ENCODE data around the gene RAVER2. TPM values are rescaled to one million over a fixed set of nuclear protein-coding genes. Genes with fewer than 3 reads are reported as not detected.

Gene RAVER2
- polyA plus RNA-seq, 2 of the 4 experiments (the other 2 are of a cell fraction) = 6.2 to 17.2 TPM

- Histone ChIP-seq H3K4me1 (peaks cover 19% of the 10 kb centered on the region), H3K4me3 (no peak overlapping the region), H3K9me3 (no peaks in the 10 kb centered on the region), H3K4me2 (no peak overlapping the region), H3K27ac (no peak overlapping the region)
- ATAC-seq = no peak
- TF ChIP-seq FOSB (CRISPR knock-in tag; IDR thresholded peaks at IDR 0.05) = no peak
- no peak for TF ChIP-seq MAZ (IDR thresholded peaks at IDR 0.05; ENCODE audit: borderline replicate concordance, low read depth, low read length)
- TF ChIP-seq ZC3H11A (IDR thresholded peaks at IDR 0.05) = no peak
- TF ChIP-seq MAFK (IDR thresholded peaks at IDR 0.05; ENCODE audit: partially characterized antibody) = no peak
- TF ChIP-seq PBX3 (IDR thresholded peaks at IDR 0.05) = no peak
- TF ChIP-seq CHD4 (IDR thresholded peaks at IDR 0.05; ENCODE audit: borderline replicate concordance) = no peak
- no peak for TF ChIP-seq RFX5 (IDR thresholded peaks at IDR 0.05)
- TF ChIP-seq TFCP2L1 (CRISPR knock-in tag; IDR thresholded peaks at IDR 0.05) = no peak
- 92% methylated on average over 12 of the region's 13 CpGs for WGBS (ENCODE audit: missing lambda C conversion rate)
- FAIRE-seq = no peak
- ChIA-PET POLR2A (no interaction called here), CTCF (interaction anchor here (0.6 to 1.5 kb wide), 5 partner anchors 15 to 124 kb away, joined by 3 to 5 read pairs (median 3); no protein-coding TSS in a partner anchor)
- DNase-seq (ENCODE audit: low read depth in 1 of 2, low spot score in 1 of 2) = no peak
These were observed 101.1 kb downstream of the RAVER2 start for GRCh38 chr1:64845831-64846425.

GRCh38 chr1:64846573-64847430 lies 101.9 kb downstream of the RAVER2 start:
- FAIRE-seq (no peak), DNase-seq (ENCODE audit: low read depth in 1 of 2, low spot score in 1 of 2) (no peak), ATAC-seq (no peak; a peak in 1 of 6 replicates)
- Histone ChIP-seq H3K9me3 (no peaks in the 10 kb centered on the region), H3K4me2 (no peak overlapping the region), H3K4me3 (no peak overlapping the region), H3K4me1 (peaks cover 15% of the 10 kb centered on the region), H3K27ac (no peak overlapping the region)
- 96% methylated on average over 9 of the region's 10 CpGs for WGBS (ENCODE audit: missing lambda C conversion rate)
- TF ChIP-seq PHF8 (IDR thresholded peaks at IDR 0.05; ENCODE audit: borderline replicate concordance, low read depth) (no peak), SREBF2 (IDR thresholded peaks at IDR 0.05) (no peak), ZC3H11A (IDR thresholded peaks at IDR 0.05) (no peak), ZFP36 (IDR thresholded peaks at IDR 0.05; ENCODE audit: borderline replicate concordance, partially characterized antibody) (no peak), USF2 (IDR thresholded peaks at IDR 0.05) (no peak), CEBPB (IDR thresholded peaks at IDR 0.05) (no peak), MAX (IDR thresholded peaks at IDR 0.05) (no peak), BCL3 (IDR thresholded peaks at IDR 0.05) (no peak), CHD2 (IDR thresholded peaks at IDR 0.05; ENCODE audit: low read length, partially characterized antibody) (no peak), RFX5 (IDR thresholded peaks at IDR 0.05) (no peak), MAZ (IDR thresholded peaks at IDR 0.05; ENCODE audit: borderline replicate concordance, low read depth, low read length) (no peak), E2F6 (IDR thresholded peaks at IDR 0.05; ENCODE audit: borderline replicate concordance, low read depth) (no peak), REST (IDR thresholded peaks at IDR 0.05) (no peak), HEYL (CRISPR knock-in tag; IDR thresholded peaks at IDR 0.05) (no peak), MYC (IDR thresholded peaks at IDR 0.05; ENCODE audit: borderline replicate concordance, low read length) (no peak), EHF (CRISPR knock-in tag; IDR thresholded peaks at IDR 0.05) (no peak), ESRRA (IDR thresholded peaks at IDR 0.05; ENCODE audit: borderline replicate concordance, low read length) (no peak)
- TF ChIP-seq, protein P1, sequence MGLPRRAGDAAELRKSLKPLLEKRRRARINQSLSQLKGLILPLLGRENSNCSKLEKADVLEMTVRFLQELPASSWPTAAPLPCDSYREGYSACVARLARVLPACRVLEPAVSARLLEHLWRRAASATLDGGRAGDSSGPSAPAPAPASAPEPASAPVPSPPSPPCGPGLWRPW (IDR thresholded peaks at IDR 0.05) = no peak
- ChIA-PET CTCF (interaction anchor here (1.4 kb wide), 1 partner anchor 14 kb away, joined by 3 read pairs; no protein-coding TSS in a partner anchor), POLR2A (no interaction called here)

Measured in A549 (cell line).